GM18873 (cell line): ENCODE results near the gene STX10.
"Not testable (repeated sequence)": the region's sequence is repeated elsewhere in the genome, so short reads cannot be mapped to it uniquely, and the experiment has no call there.

ENCODE experiments used
- ATAC-seq: cut with Tn5 transposase; IDR thresholded peaks from one replicate; pipeline ENCODE4 v1.9.1; 2021; ENCODE audit warnings: mild to moderate bottlenecking, moderate library complexity, moderate number of reproducible peaks; ENCODE audit not compliant: unreplicated experiment, low FRiP score

STX10 gene, protein sequence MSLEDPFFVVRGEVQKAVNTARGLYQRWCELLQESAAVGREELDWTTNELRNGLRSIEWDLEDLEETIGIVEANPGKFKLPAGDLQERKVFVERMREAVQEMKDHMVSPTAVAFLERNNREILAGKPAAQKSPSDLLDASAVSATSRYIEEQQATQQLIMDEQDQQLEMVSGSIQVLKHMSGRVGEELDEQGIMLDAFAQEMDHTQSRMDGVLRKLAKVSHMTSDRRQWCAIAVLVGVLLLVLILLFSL

DNA sequence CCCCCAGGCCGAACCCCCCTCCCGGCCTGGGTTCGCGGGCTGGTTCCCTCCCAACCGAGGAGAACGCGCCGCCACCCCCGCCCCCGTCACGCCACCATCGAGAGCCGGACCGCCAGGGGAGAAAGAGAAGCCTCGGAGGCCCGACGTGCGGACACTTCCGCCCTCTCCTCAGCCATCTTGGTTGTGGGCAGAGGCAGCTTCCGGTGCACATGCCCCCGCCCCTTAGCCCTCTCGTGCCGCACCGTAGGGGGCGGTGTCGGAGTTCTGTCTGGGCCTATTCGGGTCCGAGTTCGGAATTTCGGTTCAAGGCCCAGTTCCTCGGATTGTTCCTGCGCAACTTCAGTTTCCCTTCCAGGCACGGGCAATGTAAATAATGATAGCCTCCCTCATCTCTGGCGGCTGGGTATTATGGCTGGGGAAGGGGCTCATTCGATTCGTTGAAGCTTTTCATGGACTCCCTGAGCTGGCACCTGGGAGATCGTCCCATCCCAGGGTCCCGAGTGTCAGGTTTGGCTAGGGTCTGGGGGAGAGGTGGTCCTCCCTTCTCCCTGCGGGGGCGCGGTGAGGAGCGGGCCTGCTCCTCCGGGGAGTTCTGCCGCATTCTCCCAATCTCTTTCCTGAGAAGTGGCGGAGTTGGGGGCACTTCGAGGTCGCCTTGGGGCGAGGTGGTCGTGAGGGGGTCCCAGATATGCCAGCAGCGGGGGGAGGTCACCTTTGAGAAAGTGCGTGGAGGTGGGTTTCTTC, at the start of gene STX10, which contains the start of gene IER2:
TSS of gene STX10 (minus strand) at position 189 of the 744 bp plus-strand sequence. CDS start 202 bp downstream, outside the sequence.
TSS of gene IER2 (plus strand) at position 225 of the 744 bp plus-strand sequence. CDS start 2,776 bp downstream, outside the sequence.
- ATAC-seq: peak; percentile 27

DNA sequence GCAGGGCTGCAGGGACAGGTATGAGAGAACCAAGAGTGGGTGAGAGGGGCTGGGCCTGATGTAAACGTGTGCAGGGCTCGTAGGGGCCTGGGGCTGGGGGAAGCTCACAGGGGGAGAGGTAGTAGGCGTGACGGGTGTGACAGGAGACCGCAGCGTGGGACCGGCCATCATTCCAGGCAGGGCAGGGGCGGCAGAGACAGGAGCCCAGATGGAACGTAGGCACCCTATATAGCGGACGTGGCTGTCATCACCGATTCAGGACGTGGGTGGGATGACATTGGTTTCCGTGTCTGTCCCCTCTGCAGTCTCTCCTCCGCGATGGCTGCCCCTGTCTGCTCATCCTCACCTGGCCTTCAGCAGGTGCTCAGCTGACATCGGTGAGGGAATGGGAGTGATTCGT, 48.5 kb upstream of the STX10 start:
- no peak for ATAC-seq

DNA sequence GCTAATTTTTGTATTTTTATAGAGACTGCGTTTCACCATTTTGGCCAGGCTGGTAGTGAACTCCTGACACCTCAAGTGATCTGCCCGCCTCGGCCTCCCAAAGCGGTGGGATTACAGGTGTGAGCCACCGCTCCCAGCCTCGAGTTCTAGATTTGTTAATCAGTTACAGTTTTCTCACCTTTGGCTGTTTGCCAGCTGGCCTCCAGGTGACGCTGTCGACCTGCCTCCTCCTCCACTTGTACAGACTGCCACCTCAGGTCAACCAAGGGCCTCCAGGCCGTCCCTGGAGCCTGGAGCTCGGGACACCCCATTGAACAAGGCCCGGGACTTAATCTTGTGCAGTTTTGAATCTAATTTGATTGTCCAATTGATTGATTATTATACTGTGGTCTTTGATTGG, 45.5 kb upstream of the STX10 start:
- no peak for ATAC-seq

DNA sequence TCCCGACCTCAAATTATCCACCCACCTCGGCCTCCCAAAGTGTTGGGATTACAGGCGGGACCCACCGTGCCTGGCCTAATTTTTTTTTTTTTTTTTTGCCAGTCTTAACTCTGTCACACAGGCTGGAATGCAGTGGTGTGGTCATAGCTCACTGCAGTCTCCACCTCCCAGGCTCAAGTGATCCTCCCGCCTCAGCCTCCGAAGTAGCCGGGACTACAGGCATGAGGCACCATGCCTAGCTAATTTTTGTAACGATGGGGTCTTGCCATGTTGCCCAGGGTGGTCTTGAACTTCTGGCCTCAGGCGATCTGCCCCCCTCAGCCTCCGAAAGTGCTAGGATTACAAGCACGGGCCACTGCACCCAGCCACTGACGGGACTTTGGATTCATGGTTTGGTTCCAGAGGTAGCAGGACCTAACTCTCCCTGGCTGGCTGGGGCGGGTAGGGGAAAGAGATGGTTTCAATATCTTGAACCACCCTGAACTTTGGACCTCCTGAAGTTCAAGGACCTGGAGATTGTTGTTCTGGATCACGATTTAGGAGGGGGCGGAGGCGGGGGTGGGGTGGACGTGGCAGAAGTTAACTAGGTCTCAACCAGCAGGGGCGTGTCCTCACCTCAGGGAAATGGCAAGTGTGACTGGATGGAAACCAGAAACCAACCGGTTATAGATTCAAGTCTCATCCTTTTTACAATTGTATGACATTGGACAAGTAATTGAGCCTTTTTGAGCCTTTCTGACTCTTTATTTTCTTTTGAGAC, 40.8 kb upstream of the STX10 start:
- no peak for ATAC-seq

DNA sequence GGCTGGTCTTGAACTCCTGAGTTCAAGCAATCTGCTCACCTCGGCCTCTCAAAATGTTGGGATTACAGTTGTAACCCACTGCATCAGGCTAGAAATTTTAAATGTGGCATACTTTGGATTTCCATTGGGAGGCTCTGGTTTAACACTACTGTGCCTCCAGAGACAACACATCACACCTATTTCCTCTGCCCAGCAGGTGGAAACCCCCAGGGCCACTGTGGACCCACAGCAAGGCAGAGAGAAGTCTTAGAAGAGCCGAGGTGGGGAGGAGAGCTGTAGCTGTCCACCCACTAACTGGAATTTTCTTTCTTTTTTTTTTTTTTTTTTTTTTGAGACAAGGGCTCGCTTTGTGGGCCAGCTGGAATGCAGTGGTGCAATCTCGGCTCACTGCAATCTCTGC, 39.4 kb upstream of the STX10 start:
- ATAC-seq: no peak

DNA sequence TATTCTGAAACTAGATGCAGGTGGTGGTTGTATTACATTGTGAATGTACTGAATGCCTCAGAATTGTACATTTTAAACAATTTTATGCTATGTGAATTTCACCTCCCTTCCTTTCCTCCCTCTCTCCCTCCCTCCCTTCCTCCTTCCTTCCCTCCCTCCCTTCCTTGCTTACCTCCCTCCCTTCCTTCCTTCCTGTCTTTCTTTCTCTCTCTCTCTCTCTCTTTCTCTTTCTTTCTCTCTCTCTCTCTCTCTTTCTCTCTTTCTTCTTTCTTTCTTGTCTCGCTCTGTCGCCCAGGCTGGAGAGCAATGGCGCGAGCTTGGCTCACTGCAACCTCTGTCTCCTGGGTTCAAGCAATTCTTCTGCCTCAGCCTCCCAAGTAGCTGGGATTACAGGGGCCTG, 37.2 kb upstream of the STX10 start:
- no peak for ATAC-seq

DNA sequence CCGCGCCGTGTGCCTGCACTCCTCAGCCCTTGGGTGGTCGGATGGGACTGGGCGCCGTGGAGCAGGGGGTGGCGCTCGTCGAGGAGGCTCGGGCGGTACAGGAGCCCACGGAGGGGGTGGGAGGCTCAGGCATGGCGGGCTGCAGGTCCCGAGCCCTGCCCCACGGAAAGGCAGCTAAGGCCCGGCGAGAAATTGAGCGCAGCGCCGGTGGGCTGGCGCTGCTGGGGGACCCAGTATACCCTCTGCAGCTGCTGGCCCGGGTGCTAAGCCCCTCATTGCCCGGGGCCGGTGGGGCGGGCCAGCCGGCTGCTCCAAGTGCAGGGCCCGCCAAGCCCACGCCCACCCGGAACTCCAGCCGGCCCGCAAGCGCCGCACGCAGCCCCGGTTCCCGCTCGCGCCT, 36.5 kb upstream of the STX10 start:
- not testable (repeated sequence) for ATAC-seq

DNA sequence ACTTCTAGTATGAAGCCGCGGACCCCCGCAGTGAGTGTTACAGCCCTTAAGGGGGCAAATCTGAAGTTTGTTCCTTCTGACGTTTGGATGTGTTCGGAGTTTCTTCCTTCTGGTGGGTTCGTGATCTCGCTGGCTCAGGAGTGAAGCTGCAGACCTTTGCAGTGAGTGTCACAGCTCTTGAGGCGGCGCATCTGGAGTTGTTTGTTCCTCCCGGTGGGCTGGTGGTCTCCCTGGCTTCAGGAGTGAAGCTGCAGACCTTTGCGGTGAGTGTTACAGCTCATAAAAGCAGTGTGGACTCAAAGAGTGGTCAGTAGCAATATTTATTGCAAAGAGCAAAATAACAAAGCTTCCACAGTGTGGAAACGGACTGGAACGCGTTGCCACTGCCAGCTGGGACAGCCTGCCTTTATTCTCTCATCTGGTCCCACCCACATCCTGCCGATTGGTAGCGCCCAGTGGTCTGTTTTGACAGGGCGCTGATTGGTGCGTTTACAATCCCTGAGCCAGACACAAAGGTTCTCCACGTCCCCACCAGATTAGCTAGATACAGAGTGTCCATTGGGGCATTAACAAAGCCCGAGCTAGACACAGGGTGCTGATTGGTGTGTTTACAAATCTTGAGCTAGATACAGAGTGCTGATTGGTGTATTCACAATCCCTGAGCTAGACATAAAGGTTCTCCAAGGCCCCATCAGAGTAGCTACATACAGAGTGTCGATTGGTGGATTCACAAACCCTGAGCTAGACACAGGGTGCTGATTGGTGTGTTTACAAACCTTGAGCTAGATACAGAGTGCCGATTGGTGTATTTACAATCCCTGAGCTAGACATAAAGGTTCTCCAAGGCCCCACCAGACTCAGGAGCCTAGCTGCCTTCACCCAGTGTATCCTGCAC, 35.8 kb upstream of the STX10 start:
- not testable (repeated sequence) for ATAC-seq

DNA sequence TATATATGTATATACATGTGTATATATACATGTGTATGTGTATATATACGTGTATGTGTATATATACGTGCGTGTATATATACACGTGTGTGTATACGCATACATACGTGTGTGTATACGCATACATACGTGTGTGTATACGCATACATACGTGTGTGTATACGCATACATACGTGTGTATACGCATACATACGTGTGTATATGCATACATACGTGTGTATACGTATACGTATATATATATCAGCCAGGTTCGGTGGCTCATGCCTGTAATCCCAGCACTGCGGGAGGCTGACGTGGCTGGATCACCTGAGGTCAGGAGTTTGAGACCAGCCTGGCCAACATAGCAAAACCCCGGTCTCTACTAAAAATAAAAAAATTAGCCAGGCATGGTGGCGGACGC, 34.8 kb upstream of the STX10 start:
- ATAC-seq: not testable (repeated sequence)

DNA sequence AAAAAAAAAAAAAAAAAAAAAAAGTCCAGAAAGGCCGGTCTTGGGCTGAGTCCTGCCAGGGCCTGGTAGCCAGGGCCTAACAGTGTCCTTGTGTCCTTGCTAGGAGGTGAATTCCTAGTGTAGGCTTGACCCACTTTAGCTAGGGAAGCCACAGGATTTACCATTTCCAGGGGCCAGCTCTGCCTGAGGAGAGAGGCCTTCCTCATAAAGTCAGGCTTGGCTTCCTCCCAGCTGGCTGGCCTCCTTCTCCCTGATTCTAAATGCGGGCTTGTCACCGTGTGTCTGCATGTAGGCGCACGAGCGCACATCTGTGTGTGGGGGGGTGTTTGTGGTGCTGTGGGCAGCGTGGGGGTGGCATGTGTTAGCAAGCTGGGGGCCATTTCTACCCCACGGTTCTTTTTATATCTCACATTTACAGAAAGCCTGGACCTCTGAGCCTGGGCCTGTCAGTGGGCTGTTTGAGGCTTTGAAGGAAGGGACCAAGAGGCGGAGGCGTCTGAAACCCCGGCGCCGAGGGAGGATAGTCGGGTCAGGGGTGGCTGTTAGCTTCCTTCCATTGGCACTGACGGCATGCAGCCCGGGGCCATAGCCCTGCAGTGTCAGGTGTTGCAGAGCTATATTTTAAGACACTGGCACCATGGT, 31.7 kb upstream of the STX10 start:
- no peak for ATAC-seq

DNA sequence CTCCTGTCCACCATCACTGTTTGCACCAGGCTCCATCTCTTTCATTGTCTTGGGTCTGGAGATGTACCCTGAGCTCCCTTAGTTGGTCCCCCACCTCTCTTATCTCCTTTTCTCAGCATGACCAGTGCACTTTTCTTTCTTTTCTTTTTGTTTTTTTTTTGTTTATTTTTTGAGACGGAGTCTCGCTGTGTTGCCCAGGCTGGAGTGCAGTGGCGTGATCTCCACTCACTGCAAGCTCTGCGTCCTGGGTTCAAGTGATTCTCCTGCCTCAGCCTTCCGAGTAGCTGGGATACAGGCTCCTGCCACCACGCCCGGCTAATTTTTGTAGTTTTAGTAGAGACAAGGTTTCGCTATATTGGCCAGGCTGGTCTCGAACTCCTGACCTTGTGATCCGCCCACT, 28.1 kb upstream of the STX10 start:
- ATAC-seq: not testable (repeated sequence)

DNA sequence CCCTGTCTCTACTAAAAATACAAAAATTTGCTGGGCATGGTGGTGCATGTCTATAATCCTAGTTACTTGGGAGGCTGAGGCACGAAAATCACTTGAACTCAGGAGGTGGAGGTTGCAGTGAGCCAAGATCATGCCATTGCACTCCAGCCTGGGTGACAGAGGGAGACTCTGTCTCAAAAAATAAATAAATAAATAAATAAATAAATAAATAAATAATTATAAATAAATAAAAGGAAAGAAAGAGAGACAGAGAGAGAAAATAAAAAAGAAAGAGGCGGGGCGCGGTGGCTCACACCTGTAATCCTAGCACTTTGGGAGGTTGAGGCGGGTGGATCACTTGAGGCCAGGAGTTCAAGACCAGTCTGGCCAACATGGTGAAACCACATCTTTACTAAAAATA, 27.4 kb upstream of the STX10 start:
- not testable (repeated sequence) for ATAC-seq

DNA sequence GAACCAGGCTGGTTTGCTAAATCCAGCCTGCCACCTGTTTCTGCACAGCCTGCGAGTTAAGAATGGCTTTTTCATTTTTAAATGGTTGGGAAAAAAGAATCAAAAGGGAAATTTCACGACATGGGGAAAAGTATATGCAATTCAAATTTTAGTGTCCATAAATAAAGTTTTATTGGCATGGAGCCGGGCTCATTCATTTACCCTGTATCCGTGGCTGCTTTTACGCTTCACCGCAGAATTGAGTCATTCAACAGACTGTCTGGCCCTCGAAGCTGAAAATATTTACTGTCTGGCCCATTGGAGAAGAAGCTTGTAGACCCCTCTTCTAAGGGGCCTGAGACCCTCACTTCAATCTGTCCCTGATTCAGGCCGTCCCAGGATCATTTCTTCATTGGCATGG, 26.2 kb upstream of the STX10 start:
- ATAC-seq: no peak

DNA sequence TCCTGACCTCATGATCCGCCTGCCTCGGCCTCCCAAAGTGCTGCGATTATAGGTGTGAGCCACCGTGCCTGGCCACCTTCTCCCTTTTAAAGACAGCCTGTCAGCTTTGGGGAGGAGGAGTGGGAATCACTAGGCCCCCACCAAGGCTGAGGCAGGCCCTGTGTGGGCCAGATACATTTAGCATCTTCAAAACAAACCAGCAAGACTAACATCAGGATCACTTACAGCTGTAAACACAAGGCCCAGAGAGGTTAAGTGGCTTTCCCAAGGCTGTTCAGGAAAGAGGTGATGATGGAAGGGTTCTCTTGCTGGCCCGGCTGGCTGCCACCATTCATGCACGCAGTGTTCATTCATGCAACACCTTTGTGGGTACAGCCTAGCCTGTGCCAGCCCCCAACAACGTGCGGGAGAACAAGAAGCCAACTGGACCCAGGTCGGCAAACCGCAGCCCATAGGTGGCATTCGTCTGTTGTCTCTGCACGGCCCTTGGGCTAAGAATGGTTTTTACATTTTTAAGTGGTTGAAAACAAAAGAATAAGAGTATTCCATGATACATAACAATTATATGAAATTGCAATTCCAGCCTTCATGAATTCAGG, 23.1 kb upstream of the STX10 start:
- ATAC-seq: no peak

DNA sequence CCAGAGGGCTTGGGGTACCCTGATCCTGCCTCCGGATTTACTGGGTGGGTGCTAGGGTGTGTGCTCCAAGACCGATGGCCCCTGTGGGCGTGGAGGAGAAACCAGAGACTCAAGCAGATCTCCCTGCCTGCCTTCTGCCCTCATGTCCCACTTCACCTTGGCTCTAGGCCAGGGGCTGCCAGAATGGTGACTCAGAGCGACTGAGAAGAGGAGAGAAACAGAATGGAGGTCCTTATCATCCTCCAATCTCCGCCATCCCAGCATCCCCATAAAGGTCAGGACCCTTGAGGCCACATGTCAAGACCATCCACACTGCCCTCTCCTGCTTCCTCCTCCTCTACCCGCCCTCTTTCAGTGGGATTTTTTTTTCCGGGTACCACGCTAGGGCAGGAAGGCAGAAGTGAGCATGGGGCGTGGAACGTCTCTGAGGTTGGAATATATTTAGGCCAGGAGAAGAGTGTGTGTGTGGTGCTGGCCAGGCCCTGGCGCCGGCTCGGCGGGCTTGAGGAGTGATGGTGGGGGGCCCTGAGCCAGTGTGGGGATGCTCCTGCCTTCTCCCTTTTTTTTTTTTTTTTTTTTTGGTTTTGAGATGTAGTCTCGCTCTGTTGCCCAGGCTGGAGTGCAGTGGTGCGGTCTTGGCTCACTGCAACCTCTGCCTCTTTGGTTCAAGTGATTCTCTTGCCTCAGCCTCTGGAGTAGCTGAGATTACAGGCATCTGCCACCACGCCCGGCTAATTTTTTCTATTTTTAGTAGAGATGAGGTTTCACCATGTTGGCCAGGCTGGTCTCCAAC, 22.4 kb upstream of the STX10 start:
- ATAC-seq: no peak

DNA sequence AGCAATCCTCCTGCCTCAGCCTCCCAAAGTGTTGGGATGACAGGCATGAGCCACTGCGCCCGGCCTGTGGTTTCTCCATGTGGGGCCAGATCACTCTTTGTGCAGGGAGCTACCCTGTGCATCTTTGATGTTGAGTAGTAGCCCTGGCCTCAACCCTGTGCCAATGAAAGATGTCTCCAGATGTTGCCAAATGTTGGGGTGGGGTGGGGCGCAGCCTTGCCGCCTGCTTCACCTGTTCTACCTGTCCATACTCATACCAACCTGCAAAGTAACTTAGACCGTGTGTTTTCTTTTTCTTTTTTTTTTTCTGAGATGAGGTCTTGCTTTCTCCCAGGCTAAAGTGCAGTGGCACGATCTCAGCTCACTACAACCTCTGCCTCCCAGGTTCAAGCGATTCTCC, 21.0 kb upstream of the STX10 start:
- ATAC-seq: no peak

DNA sequence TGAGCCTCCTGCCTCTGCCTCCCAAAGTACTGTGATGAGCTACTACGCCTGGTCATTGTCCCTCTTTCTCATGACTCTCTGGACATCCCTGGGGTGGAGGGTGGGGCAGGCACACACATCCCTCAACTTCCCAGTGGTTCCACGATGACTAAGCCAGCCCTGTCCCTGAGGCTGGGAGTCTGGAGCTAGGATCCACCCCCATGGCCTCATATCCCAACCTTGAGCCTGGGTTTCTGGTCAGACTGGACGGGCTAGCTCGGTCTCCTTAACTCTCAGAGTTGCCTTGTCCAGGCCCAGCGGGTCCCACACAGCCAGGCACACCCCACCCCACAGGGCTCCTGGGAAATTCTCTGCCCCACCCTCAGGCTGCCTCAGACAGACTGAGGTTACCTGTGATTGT, 19.6 kb upstream of the STX10 start:
- ATAC-seq: no peak

DNA sequence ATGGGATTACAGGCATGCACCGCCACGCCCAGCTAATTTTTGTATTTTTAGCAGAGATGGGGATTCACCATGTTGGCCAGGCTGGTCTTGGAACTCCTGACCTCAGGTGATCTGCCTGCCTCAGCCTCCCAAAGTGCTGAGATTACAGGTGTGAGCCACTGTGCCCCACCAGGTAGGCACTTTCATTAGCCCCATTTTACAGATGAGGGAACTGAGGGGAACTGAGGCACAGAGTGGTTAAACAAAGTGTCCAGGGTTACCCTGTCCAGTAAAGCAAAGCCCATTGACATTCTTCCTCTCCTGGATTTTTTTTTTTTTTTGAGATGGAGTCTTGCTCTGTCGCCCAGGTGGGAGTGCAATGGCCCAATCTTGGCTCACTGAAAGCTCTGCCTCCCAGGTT, 16.0 kb upstream of the STX10 start:
- ATAC-seq: not testable (repeated sequence)
